Erythroblast (primary cell): ENCODE data around the gene NPTXR.

ENCODE experiments used
- GATA1 ChIP-seq: IDR thresholded peaks from 2 replicates; pipeline ENCODE4 v1.6.1; 2011; ENCODE audit warnings: low read depth, mild to moderate bottlenecking, control low read depth, low read length, moderate library complexity
- POLR2A ChIP-seq: IDR thresholded peaks from 2 replicates; pipeline ENCODE4 v1.6.1; 2011; ENCODE audit warnings: mild to moderate bottlenecking, low read length

GRCh38 chr22:38783095-38783615 is 60.7 kb downstream of the NPTXR start:
- TF ChIP-seq POLR2A (no peak), GATA1 (no peak)
